HepG2 (cell line): ENCODE results near the gene PRELID1. TPM values are rescaled to one million over a fixed set of nuclear protein-coding genes. Genes with fewer than 3 reads are reported as not detected.

Experiments
- CHD2 ChIP-seq: IDR thresholded peaks from 2 replicates; pipeline ENCODE4 v1.6.1; 2011; ENCODE audit warnings: low read depth, low read length, improper control_type of control experiment
- E2F5 ChIP-seq: sonication (generic); formaldehyde crosslinking; conservative IDR thresholded peaks from 2 replicates; pipeline ENCODE4 v1.4.0; 2020; ENCODE audit warnings: missing genetic modification reagents
- KDM5A ChIP-seq: fragments of 200-600 bp; sonication (generic); IDR thresholded peaks from 2 replicates; pipeline ENCODE4 v1.7.0; 2018; ENCODE audit warnings: antibody characterized with exemption, mild to moderate bottlenecking, low read length, borderline replicate concordance
- PCBP1 ChIP-seq: fragments of 200-400 bp; formaldehyde crosslinking; IDR thresholded peaks from 2 replicates; pipeline ENCODE4 v1.6.1; 2017; ENCODE audit warnings: mild to moderate bottlenecking, low read depth, low read length, borderline replicate concordance
- POLR2AphosphoS2 ChIP-seq: IDR thresholded peaks from 2 replicates; pipeline ENCODE4 v1.6.1; 2011; ENCODE audit warnings: low read depth, low read length, improper control_type of control experiment
- RXRB ChIP-seq: IDR thresholded peaks from 2 replicates; pipeline ENCODE4 v1.6.1; 2016; ENCODE audit warnings: borderline replicate concordance, missing genetic modification reagents, missing compliant biosample characterization
- STAT5B ChIP-seq: sonication (generic); formaldehyde crosslinking; IDR thresholded peaks from 2 replicates; pipeline ENCODE4 v1.4.0; 2020; ENCODE audit warnings: missing genetic modification reagents
- TCF7L2 ChIP-seq: IDR thresholded peaks from 2 replicates; pipeline ENCODE4 v1.6.1; 2011; ENCODE audit warnings: mild to moderate bottlenecking, low read depth, low read length, moderate library complexity
- ZNF251 ChIP-seq: sonication (generic); formaldehyde crosslinking; IDR thresholded peaks from 2 replicates; pipeline ENCODE4 v1.9.0; 2021; ENCODE audit warnings: mild to moderate bottlenecking, missing genetic modification reagents
- ZNF407 ChIP-seq: sonication (generic); formaldehyde crosslinking; IDR thresholded peaks from one replicate; pipeline ENCODE4 v1.5.1; 2020; ENCODE audit warnings: mild to moderate bottlenecking, missing genetic modification reagents; ENCODE audit errors: not compliant biosample characterization
- ZNF609 ChIP-seq: sonication (generic); formaldehyde crosslinking; IDR thresholded peaks from 2 replicates; pipeline ENCODE4 v1.4.0; 2020; ENCODE audit warnings: mild to moderate bottlenecking, missing genetic modification reagents, borderline replicate concordance
- ZNF768 ChIP-seq: sonication (generic); formaldehyde crosslinking; IDR thresholded peaks from 2 replicates; pipeline ENCODE4 v1.4.0; 2020; ENCODE audit warnings: missing genetic modification reagents
- ZNF782 ChIP-seq: sonication (generic); formaldehyde crosslinking; IDR thresholded peaks from 2 replicates; pipeline ENCODE4 v1.4.0; 2020; ENCODE audit warnings: missing genetic modification reagents, mild to moderate bottlenecking, borderline replicate concordance
- ZNF83 ChIP-seq: sonication (generic); formaldehyde crosslinking; IDR thresholded peaks from 2 replicates; pipeline ENCODE4 v1.4.0; 2020; ENCODE audit warnings: missing genetic modification reagents, mild to moderate bottlenecking, borderline replicate concordance
- polyA plus RNA-seq, 8 experiments: library from polyadenylated mRNA; depleted of rRNA in 3 of 8; stranded (reverse) in 7 of 8; unstranded in 1 of 8; fragments of >200 nt; fragmentation: Illumina TruSeq in 4 of 8; extraction: Trizol in 4 of 8; gene quantifications; 2 replicates each; pipeline versions ENCODE4 v1.2.1 to v1.2.3, GENCODE V29; 2011 to 2016; ENCODE audit warnings: low read depth in 4 of 8, missing spikeins in 1 of 8, mixed read lengths in 1 of 8; ENCODE audit not compliant: insufficient read depth in 1 of 8
- total RNA-seq, 5 experiments: library from RNA; depleted of rRNA; stranded (reverse); fragments of >200 nt; fragmentation: Illumina TruSeq; extraction: Trizol; gene quantifications; 2 replicates each; pipeline ENCODE4 v1.2.3, GENCODE V29; 2016; ENCODE audit warnings: low read depth in 1 of 5

Gene PRELID1
- total and polyA plus RNA-seq, 2 of the 13 experiments (the other 11 are each of a cell fraction or from before 2014, with no cell fraction given) = 250 to 271 TPM

- TF ChIP-seq E2F5 (peak; percentile 92), RXRB (CRISPR knock-in tag) (peak; percentile 22; the same call in 1 of the 2 replicates), STAT5B (CRISPR knock-in tag) (no peak), ZNF251 (CRISPR knock-in tag) (no peak), POLR2AphosphoS2 (no peak), ZNF83 (CRISPR knock-in tag) (no peak), ZNF768 (CRISPR knock-in tag) (no peak), ZNF782 (CRISPR knock-in tag) (no peak), ZNF609 (CRISPR knock-in tag) (0 out of 2 replicates have a peak, but pooled peaks have one; percentile 14), KDM5A (peak; percentile 54; the same call in 1 of the 2 replicates), TCF7L2 (no peak), ZNF407 (CRISPR knock-in tag) (no peak), CHD2 (no peak), PCBP1 (no peak)
Observed at GRCh38 chr5:177311723-177312648, 8.4 kb downstream of the PRELID1 start, which contains the start of gene MXD3 (continued).
